ENCODE measurements around the gene UCP3.

Gene UCP3

GRCh38 chr11:74018331-74019005 is 9.6 kb upstream of the UCP3 start:
- TF ChIP-seq RARB (CRISPR knock-in tag; IDR thresholded peaks at IDR 0.05), result no peak
- TF ChIP-seq ZC3H10 (CRISPR knock-in tag; IDR thresholded peaks at IDR 0.05), result no peak
- TF ChIP-seq GLIS3 (CRISPR knock-in tag; IDR thresholded peaks at IDR 0.05), result no peak
- TF ChIP-seq SNAI2 (CRISPR knock-in tag; IDR thresholded peaks at IDR 0.05), result no peak
- no peak for TF ChIP-seq TOX (CRISPR knock-in tag; IDR thresholded peaks at IDR 0.05; ENCODE audit: borderline replicate concordance)
- TF ChIP-seq ESRRG (CRISPR knock-in tag; IDR thresholded peaks at IDR 0.05), result no peak
- TF ChIP-seq, protein P1, sequence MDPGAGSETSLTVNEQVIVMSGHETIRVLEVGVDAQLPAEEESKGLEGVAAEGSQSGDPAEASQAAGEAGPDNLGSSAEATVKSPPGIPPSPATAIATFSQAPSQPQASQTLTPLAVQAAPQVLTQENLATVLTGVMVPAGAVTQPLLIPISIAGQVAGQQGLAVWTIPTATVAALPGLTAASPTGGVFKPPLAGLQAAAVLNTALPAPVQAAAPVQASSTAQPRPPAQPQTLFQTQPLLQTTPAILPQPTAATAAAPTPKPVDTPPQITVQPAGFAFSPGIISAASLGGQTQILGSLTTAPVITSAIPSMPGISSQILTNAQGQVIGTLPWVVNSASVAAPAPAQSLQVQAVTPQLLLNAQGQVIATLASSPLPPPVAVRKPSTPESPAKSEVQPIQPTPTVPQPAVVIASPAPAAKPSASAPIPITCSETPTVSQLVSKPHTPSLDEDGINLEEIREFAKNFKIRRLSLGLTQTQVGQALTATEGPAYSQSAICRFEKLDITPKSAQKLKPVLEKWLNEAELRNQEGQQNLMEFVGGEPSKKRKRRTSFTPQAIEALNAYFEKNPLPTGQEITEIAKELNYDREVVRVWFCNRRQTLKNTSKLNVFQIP (CRISPR knock-in tag; IDR thresholded peaks at IDR 0.05; ENCODE audit: borderline replicate concordance, low read depth), result no peak
- no peak for TF ChIP-seq ISL1 (CRISPR knock-in tag; IDR thresholded peaks at IDR 0.05)
- no peak for TF ChIP-seq ZNF8 (CRISPR knock-in tag; IDR thresholded peaks at IDR 0.05)
- no peak for TF ChIP-seq BACH2 (CRISPR knock-in tag; IDR thresholded peaks at IDR 0.05; ENCODE audit: borderline replicate concordance)
- TF ChIP-seq ZFP3 (CRISPR knock-in tag; IDR thresholded peaks at IDR 0.05), result no peak
- no peak for TF ChIP-seq OSR1 (CRISPR knock-in tag; IDR thresholded peaks at IDR 0.05)
- no peak for TF ChIP-seq ZFP30 (CRISPR knock-in tag; IDR thresholded peaks at IDR 0.05)
- no peak for TF ChIP-seq TSHZ2 (CRISPR knock-in tag; IDR thresholded peaks at IDR 0.05)
- TF ChIP-seq TCF4 (CRISPR knock-in tag; IDR thresholded peaks at IDR 0.05; ENCODE audit: borderline replicate concordance), result no peak
- TF ChIP-seq ARNTL (CRISPR knock-in tag; IDR thresholded peaks at IDR 0.05; ENCODE audit: borderline replicate concordance, low read depth), result no peak
- TF ChIP-seq CSDC2 (CRISPR knock-in tag; IDR thresholded peaks at IDR 0.05), result no peak
- no peak for TF ChIP-seq ZNF70 (CRISPR knock-in tag; IDR thresholded peaks at IDR 0.05)
- no peak for TF ChIP-seq PPARA (CRISPR knock-in tag; IDR thresholded peaks at IDR 0.05; ENCODE audit: borderline replicate concordance)
- TF ChIP-seq ZNF565 (CRISPR knock-in tag; conservative IDR thresholded peaks at IDR 0.05; ENCODE audit: low read depth), result no peak
- no peak for ATAC-seq

DNA sequence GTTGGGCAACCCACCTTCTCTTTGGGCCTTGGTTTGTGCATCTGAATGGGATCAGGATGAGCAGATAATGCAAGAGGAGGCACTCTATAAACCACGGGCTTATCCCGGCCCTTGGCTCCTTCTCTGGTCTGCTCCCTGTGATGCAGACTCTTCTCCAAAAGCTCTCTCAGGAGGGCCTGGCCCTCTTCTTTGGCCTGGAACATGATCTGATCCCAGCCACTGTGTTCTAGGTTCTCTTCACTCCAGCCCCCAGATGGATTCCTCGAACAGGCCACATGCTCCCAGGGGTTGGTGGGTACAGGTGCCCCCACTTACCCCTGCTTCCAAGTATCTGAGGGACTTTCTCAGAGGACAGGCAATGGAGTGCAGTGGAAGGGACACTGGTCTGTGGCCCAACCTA is 8.7 kb upstream of the UCP3 start:
- no peak for ATAC-seq
- TF ChIP-seq OSR1 (CRISPR knock-in tag; IDR thresholded peaks at IDR 0.05) (no peak), SNAI2 (CRISPR knock-in tag; IDR thresholded peaks at IDR 0.05) (no peak), TCF4 (CRISPR knock-in tag; IDR thresholded peaks at IDR 0.05; ENCODE audit: borderline replicate concordance) (no peak), GLIS3 (CRISPR knock-in tag; IDR thresholded peaks at IDR 0.05) (no peak), BACH2 (CRISPR knock-in tag; IDR thresholded peaks at IDR 0.05; ENCODE audit: borderline replicate concordance) (no peak), RARB (CRISPR knock-in tag; IDR thresholded peaks at IDR 0.05) (no peak), ZC3H10 (CRISPR knock-in tag; IDR thresholded peaks at IDR 0.05) (no peak), ESRRG (CRISPR knock-in tag; IDR thresholded peaks at IDR 0.05) (no peak)

DNA sequence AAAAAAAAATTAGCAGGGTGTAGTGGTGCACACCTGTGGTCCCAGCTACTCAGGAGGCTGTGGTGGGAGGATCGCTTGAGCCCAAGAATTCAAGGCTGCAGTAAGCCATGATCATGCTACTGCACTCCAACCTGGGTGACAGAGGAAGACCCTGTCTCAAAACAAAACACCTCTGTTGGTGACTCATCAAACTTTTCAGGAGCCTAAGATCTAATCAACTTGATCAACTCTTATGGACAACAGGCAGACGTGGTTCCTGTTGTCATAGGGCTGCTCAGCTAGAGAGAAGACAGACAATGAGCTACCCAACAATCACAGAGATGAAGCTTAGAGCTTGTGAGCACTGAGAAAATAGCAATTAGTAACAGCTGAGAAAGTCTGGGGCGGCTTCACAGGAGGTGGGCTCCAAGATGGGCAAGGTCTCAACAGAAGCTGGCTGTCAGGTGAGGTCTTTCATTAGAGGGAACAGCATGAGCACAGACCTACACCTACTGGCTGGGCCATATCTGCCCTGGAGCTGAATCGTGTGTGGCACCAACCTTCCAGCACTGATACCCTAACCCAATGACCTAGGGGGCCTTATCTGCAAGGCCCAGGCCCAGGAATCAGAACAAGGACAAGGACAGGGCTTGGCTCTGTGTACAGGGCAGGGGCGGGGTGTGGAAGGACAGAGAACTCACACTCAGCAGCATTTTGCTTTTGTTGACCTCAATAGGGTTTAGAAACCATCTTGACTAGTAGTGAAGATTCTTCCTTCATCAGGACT is 7.2 kb upstream of the UCP3 start:
- no peak for ATAC-seq
- TF ChIP-seq RARB (CRISPR knock-in tag; IDR thresholded peaks at IDR 0.05) (no peak), ZFP30 (CRISPR knock-in tag; IDR thresholded peaks at IDR 0.05) (no peak), ZC3H10 (CRISPR knock-in tag; IDR thresholded peaks at IDR 0.05) (no peak), ZFP3 (CRISPR knock-in tag; IDR thresholded peaks at IDR 0.05) (no peak), ISL1 (CRISPR knock-in tag; IDR thresholded peaks at IDR 0.05) (no peak), CSDC2 (CRISPR knock-in tag; IDR thresholded peaks at IDR 0.05) (no peak)
- TF ChIP-seq, protein P1 (CRISPR knock-in tag; IDR thresholded peaks at IDR 0.05; ENCODE audit: borderline replicate concordance, low read depth), result no peak

DNA sequence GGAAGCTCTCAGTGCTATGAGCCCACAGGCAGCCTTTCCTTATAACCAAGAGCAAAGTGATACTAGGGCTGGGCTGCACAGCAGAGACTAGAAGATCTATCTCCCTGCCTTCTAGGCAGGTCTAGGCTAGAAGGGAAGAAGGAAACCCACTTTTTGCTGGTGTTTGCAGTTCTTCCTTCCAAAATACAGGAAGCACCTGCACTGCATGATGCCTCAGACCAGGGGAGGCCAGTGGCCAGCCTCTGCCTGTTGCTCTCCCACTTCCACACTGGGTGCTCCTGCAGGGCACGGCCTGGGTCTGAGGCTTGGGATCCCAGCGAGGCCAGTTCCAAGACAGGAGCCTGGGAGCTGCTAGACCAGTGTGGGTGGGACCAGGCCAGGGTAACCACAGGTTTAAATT is 6.0 kb upstream of the UCP3 start:
- ATAC-seq, result no peak
- TF ChIP-seq PPARA (CRISPR knock-in tag; IDR thresholded peaks at IDR 0.05; ENCODE audit: borderline replicate concordance) (no peak), ZNF8 (CRISPR knock-in tag; IDR thresholded peaks at IDR 0.05) (no peak), CREB5 (CRISPR knock-in tag; IDR thresholded peaks at IDR 0.05; ENCODE audit: low read depth) (no peak), RARB (CRISPR knock-in tag; IDR thresholded peaks at IDR 0.05) (no peak), ARNTL (CRISPR knock-in tag; IDR thresholded peaks at IDR 0.05; ENCODE audit: borderline replicate concordance, low read depth) (no peak), ZNF565 (CRISPR knock-in tag; conservative IDR thresholded peaks at IDR 0.05; ENCODE audit: low read depth) (no peak), TSHZ2 (CRISPR knock-in tag; IDR thresholded peaks at IDR 0.05) (no peak)
- TF ChIP-seq, protein P1 (CRISPR knock-in tag; IDR thresholded peaks at IDR 0.05; ENCODE audit: borderline replicate concordance, low read depth), result no peak

All from SK-N-SH treated with all-trans-retinoic acid at 6 μM for 48 hours (cell line).